HG02642 (cell line): ENCODE data around the gene NOP14.
"Not testable (repeated sequence)": the region's sequence is repeated elsewhere in the genome, so short reads cannot be mapped to it uniquely, and the experiment has no call there.

ENCODE experiments used
- ATAC-seq: cut with Tn5 transposase; IDR thresholded peaks from one replicate; pipeline ENCODE4 v1.9.1; 2021; ENCODE audit warnings: mild to moderate bottlenecking; ENCODE audit not compliant: unreplicated experiment, poor library complexity

The NOP14 gene

DNA sequence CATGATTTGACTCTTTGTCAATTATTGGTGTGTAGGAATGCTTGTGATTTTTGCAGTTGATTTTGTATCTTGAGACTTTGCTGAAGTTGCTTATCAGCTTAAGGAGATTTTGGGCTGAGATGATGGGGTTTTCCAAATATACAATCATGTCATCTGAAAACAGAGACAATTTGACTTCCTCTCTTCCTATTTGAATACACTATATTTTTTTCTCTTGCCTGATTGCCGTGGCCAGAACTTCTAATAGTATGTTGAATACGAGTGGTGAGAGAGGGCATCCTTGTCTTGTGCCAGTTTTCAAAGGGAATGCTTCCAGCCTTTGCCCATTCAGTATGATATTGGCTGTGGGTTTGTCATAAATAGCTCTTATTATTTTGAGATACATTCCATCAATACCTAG is 44.9 kb downstream of the NOP14 start:
- ATAC-seq: not testable (repeated sequence)

DNA sequence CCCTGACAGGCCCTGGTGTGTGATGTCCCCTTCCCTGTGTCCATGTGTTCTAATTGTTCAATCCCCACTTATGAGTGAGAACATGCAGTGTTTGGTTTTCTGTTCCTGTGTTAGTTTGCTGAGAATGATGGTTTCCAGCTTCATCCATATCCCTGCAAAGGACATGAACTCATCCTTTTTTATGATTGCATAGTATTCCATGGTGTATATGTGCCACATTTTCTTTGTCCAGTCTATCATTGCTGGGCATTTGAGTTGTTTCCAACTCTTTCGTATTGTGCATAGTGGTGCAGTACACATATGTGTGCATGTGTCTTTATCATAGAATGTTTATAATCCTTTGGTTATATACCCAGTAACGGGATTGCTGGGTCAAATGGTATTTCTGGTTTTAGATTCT is 46.5 kb downstream of the NOP14 start:
- ATAC-seq: not testable (repeated sequence)

DNA sequence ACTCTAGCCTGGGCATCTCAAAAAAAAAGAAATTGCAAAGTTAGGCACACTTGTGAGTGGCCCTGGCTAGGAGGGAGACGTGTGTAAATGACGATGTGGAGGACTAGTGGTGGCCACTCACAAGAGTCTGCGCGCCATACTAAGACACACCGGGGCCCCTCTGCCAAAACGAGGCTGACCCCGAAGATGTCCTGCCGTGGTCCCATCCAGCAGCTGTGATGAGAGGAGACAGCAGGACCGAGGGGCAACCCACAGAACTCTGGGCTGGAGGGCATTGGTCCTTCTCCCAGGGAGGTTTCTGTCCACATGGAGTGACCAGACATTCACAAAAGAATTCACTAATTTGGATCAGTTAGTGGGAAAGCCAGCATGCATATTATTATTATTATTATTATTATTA is 47.4 kb downstream of the NOP14 start:
- no peak for ATAC-seq

DNA sequence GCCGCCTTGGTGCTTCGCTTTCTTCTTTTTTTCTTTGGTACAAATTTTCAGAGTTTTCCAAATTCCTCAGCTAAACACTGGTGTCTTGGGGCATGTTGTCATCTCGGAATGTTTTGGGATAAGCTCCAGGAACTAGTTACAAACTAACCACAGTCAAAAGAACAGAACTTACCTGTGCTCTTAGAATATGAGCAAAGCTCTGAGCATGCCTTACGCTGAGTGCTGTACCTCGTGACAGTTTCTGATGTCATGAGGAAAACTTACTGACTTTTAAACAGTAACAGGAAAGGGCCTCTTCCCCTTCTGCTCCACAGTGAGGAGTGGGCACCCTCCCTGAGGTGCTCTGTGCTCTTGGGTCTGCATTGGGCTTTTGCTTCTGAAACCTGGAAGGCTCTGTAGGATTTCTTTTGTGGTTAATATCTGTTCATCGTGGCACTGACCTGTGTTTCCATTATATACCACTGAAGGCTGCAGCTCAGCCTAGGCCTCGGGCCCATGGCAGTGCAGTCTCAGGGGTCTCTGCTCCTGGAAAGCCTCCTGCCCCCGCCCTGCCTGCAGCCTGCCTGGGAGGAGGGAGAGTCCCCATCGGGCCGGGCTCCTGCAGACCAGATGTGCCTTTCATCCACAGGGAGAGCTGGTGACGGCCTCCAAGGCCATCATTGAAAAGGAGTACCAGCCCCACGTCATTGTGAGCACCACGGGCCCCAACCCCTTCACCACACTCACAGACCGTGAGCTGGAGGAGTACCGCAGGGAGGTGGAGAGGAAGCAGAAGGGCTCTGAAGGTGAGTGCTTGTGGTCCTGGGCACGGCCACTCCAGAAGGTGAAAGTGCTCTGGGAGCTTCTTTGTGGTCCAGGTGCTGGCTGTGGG is 48.7 kb downstream of the NOP14 start:
- ATAC-seq: no peak

DNA sequence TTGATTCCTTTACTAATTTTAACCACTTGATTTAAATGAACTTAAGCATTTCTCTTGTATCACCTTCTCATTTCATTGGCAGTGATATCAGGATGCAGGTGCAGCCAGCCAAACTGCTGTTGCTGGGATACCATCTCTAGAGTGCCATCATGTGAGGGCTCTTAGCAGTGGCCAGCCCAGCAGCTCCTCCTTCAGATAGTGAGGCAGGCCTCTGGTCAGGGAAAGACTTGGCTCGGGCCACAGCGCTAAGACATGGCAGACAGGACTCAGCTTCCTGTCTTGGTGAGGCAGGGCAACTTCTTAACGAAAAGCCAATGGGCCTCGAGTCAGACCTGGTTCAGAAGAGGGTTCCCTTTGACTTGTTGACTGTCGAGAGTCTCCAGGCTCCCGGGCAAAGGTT is 50.0 kb downstream of the NOP14 start:
- no peak for ATAC-seq

DNA sequence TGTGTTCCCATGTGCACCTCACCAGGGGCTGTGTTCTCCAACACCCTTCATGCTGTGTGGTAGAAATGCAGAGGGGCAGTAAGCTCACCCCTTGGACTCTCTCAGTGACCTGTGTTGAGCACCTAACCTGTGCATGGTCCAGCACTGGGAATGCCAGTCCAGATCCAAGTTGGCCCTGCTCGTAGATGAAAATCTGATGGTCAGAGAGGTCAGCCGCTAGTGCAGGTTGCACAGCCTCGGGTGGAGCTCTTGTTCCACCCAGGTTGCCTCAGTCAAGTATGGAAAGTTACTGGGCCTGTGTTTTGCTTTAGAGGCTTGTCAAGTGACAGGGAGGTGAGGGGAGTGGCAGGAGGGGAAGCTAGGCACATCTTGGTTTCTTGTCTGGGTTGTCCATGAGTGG is 51.3 kb downstream of the NOP14 start:
- no peak for ATAC-seq

DNA sequence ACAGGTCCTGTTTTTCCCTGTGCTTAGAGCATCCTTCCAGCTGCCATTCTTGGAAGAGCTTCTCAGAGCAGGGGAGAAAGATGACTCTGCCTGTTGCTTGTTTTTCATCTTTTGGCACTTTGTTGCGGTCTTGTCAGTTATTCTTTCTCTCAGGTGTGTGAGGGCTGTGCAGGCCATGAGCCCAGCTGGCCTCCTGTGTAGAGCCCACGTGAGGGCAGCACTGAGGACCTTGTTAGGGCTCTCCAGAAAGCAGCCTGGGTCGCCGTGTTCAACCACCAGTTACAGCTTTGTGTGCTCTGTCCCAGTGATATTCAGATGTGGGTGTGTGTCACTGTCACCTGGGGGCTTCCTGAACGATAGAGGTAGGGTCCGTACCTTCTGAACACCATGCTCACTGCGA is 52.8 kb downstream of the NOP14 start:
- ATAC-seq: no peak

DNA sequence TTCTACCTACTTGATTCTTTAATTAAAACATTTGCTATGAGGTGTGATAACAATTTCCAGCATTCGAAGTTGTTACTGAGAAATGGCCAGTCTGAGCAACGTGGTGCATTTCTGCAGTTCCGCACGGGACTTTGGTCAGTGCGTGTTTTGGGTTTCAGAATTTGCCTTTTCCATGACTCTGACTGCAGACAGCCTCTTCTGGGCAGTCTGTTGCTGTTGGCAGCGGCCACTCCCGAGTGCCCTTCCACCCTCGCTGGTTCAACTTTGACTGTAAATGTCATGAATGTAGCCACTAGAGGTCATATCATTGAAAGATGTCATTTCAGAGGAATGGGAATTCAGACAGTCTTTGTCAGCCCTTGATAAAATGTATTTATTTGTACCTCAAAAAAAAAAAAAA is 53.6 kb downstream of the NOP14 start:
- no peak for ATAC-seq

DNA sequence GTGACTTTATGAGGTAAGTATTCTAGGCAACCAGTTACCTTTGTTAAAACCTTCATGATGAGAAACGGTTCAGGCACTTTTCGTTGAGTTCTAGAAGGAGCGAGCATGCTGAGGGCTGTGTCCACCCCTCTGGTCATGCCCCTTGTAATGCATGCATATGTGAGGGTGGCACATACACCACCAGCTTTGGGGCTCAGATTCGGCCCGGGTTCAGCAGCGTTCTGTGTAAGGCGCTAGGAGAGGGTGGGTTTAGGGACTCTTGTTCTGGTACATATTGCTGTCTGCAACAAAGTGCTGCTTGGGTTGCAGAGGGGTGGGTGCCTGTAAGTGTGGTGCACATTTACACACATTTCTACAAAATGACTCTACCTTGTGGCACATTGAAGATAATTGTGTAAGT is 54.5 kb downstream of the NOP14 start:
- no peak for ATAC-seq

DNA sequence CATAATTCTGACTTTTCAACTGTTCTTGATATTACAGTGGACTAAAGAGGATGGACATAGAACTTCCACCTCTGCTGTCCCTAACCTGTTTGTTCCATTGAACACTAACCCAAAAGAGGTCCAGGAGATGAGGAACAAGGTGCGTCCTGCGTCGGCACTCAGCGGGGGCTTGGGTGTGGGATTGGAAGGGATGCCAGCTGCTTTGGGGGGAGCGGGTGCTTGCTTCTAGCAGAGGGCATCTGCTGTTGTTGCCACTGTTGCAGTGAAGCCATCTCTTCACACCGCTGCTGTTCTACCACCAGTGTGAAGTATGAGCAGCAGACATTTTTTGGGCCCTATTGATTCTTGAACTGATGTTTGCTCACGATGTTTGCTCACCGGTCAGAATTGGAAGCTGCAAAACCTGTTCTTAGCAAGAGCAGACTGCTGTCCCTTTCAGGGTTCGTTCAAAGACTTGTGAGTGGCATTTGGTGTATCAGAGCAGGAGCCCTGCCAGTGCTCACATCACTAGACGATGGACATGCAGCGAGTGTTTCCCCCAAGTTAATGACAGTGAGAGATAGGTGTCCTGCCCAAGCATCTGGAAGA is 55.4 kb downstream of the NOP14 start:
- no peak for ATAC-seq

DNA sequence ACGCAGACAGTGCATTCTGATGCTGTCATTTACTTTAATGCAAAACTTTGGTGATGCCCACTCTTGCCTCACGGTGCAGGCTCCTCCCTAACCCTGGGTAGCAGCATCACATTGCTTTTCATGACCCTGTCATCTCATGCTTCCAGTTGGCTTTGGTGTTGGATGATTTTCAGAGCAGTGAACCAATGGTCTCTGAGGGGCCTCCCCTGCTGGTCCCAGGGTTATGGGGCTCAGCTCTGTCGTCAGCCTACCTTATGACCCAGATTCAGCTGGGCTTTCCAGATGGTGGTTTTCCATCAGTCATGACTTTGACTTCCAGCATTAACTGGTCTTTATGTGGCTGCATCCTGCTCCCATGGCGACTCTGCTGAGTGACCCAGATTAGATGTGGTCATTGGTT is 56.0 kb downstream of the NOP14 start:
- no peak for ATAC-seq

DNA sequence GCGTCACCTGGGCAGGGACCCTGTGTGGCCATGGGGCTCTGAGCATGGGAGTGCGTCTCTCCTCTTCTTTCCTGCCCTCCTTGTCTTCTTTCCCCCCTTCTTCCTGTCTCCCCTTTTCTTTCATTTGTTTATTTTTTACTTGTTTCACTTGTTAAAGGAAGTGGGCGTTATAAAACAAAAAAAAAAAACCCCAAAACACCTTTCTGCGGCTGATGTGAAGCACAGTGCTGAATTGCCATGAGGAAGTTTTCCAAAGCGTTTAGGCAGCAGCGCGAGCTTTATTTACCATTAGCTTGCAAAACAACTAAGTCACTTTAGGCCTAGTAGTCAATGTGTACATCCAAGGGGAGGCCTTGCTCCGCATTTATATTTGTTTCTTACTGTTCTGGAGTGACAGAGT is 57.0 kb downstream of the NOP14 start:
- no peak for ATAC-seq

DNA sequence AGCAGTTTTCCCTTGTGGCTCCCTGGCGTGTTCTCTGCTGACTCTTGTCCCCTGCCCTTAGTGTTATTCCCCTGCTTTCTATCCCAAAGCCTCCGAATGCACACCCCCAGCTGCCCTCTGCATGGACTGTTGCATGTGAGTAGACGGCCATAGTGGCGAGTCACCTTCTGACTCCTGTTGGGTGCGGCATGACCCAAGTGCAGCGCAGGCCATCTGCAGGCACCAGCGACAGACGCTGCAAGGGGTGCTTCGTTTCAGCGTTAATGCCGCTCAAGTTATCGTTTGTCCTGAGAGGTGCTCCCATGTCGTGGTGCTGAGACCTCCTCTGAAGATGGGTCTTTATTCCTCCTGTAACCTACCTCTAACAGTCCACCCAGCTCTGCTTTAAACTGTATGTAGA is 57.7 kb downstream of the NOP14 start:
- no peak for ATAC-seq

DNA sequence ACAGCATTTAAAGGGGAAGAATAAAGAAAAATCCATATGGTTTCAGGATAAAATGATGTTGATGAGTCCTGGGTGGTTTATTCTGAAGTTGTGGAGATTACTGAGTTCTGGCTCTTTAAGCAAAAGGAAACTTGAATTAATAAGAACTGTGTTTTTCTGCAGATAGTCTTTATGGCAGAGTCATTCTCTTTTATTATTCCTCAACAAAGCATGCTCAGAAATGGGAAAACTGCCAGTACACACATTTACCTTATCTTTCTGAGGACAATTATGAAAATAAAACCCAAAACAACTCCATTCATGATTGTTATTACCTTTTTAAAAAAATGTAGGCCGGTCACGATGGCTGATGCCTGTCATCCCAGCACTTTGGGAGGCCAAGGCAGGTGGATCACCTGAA is 61.1 kb downstream of the NOP14 start:
- ATAC-seq: no peak

DNA sequence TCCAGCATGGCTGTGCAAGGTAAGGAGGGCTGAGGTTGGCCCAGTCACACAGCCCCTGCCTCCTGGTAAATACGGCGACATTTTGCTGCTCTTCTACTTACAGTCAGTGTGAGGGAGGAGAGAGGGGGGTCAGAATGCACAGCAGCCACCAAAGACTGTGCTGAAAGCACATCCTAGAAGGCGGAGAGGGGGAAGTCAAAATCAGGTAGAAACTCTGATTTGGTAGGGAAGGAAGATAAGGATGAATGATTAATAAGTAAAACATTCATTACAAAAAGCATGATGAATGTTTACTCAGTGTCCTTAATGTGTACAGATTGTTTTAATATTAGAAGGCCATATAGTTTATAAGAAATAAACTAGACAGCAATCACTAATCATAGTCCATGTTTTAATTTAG is 62.0 kb downstream of the NOP14 start:
- ATAC-seq: no peak

DNA sequence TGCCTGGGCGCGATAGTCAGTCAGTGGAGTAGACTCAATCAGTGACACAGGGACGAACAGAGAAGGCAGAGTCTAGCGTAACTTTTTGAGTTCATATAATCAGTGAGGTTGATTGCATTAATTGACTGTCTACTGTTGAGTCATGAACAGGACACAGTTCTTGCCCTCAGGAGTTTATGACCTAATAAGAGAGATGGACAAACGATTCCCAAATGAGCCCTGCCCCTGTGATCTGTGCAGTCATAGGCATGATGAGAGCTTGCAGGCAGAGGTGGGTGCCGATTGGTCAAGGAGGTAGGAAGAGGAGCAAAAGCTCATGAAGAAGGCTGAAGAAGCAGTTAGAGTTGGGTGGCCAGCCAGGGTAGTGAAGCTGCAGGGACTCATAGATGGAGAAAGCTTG is 62.5 kb downstream of the NOP14 start:
- ATAC-seq: no peak

DNA sequence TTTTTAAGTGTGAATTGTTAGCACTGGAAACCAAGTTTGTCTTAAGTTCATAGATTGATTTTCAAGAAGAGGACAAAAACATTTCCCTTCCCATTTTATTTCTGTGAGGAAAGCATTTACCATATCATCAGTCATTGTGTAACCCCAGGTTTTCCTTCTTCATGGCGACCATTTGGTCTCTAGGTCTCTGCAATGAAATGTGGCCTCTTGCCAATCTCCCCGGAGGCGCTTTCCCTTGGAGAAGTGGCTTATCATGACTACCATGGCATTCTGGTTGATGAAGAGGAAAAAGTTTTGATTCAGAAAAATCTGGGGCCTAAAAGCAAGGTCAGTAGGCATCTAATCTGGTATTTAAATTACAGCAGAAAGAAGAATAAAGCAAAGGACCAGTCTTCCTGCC is 65.2 kb downstream of the NOP14 start:
- no peak for ATAC-seq

DNA sequence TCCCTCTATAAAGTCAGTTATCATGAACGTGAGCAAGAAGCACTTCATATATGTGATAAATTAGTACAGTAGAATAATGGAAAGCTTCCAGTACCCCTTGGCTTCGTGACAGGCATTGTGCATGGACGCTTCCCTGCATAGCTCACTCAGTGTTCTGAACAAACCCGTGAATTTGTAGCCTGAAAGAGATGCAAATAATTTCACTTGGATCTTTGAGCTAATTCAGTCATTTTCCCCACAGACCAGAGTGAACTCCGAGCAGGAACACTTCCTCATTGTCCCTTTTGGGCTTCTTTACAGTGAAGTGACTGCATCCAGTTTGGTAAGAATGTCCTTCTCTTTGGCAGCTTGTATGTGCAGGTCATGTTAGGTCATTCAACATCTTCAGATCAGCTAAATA is 69.4 kb downstream of the NOP14 start:
- ATAC-seq: no peak

DNA sequence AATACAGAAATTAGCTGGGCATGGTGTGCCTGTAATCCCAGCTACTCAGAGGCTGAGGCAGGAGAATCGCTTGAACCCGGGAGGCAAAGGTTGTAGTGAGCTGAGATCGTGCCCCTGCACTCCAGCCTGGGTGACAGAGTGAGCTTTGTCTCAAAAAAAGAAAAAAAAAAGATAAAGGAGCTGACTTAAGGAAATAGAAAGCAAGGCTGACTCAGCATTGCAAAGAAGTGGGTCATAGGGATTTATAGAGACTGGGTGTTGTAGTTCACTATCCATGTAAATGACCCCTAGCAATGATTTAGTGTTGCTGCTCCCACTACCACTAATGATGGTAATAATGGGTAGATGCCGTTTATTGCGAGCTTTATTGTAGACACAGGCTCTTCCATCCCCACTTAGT is 71.9 kb downstream of the NOP14 start:
- ATAC-seq: no peak

DNA sequence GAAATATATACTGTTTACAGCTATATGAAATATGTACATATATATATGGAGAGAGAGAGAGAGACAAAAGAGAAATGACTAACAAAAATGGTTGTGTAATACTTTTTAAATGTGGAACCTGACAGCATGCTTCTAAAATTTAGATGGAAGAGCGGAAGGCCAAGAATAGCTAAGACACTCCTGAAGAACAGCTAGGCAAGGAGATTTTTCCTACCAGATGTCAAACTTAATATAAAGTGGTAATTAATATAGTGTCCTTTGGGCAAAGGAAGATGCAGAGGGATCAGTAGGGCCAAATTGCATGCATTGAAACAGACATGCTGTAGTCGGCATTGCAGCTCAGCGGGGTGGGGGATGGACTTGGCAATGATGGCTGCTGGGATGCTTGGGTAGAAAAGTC is 74.3 kb downstream of the NOP14 start:
- ATAC-seq: no peak
